ENCODE results near the gene EXT2. TPM values are rescaled to one million over a fixed set of nuclear protein-coding genes. Genes with fewer than 3 reads are reported as not detected.

EXT2 gene
- polyA plus RNA-seq, 1 donor from 2014 or later = 77.5 TPM

GRCh38 chr11:44288133-44288526 is 192.7 kb downstream of the EXT2 start:
- no peaks in the 10 kb centered on the region for H3K9me2 ChIP-seq (ENCODE audit: insufficient read depth, low read length)
- H3K36me3 ChIP-seq (ENCODE audit: insufficient read depth, low read length) = no peaks in the 10 kb centered on the region
- no peak for TF ChIP-seq MXI1 (conservative IDR thresholded peaks at IDR 0.05; ENCODE audit: poor library complexity, severe bottlenecking)
- no peak for TF ChIP-seq RAD21 (conservative IDR thresholded peaks at IDR 0.05)
- no peak for TF ChIP-seq TAF1 (IDR thresholded peaks at IDR 0.05; ENCODE audit: low read depth)
- TF ChIP-seq POLR2AphosphoS5 (IDR thresholded peaks at IDR 0.05) = no peak
- H3F3A ChIP-seq (ENCODE audit: insufficient read depth, low read length, poor library complexity, severe bottlenecking) = no peaks in the 10 kb centered on the region
- no peaks in the 10 kb centered on the region for H4K20me1 ChIP-seq (ENCODE audit: insufficient read depth)
- H3K27me3 ChIP-seq (ENCODE audit: insufficient read depth, low read depth, low read length) = no peaks in the 10 kb centered on the region
- no peak overlapping the region for H3K27ac ChIP-seq (ENCODE audit: low read length)
- no peaks in the 10 kb centered on the region for H3K79me2 ChIP-seq (replicated peaks; ENCODE audit: insufficient read depth, low read length)
- no peak overlapping the region for H3K9ac ChIP-seq (ENCODE audit: low read length)
- no peak overlapping the region for H2AFZ ChIP-seq (ENCODE audit: low read depth, low read length)
- no peak overlapping the region for H3K4me2 ChIP-seq (ENCODE audit: low read length)
- H3K4me3 ChIP-seq (ENCODE audit: low read length) = no peak overlapping the region
- no peaks in the 10 kb centered on the region for H3K9me3 ChIP-seq (ENCODE audit: low read length)

GRCh38 chr11:44290208-44290607 is 194.7 kb downstream of the EXT2 start:
- no peaks in the 10 kb centered on the region for H3K9me2 ChIP-seq (ENCODE audit: insufficient read depth, low read length)
- no peaks in the 10 kb centered on the region for H4K20me1 ChIP-seq (ENCODE audit: insufficient read depth)
- TF ChIP-seq SMC3 (conservative IDR thresholded peaks at IDR 0.05; ENCODE audit: poor library complexity) (no peak), RAD21 (conservative IDR thresholded peaks at IDR 0.05) (no peak), REST (IDR thresholded peaks at IDR 0.05; ENCODE audit: borderline replicate concordance) (no peak), MXI1 (conservative IDR thresholded peaks at IDR 0.05; ENCODE audit: poor library complexity, severe bottlenecking) (no peak), POLR2AphosphoS5 (IDR thresholded peaks at IDR 0.05) (no peak), CTCF (IDR thresholded peaks at IDR 0.05; ENCODE audit: poor library complexity, severe bottlenecking) (no peak), EZH2 (IDR thresholded peaks at IDR 0.05; ENCODE audit: borderline replicate concordance, insufficient read depth, low read length, poor library complexity, severe bottlenecking) (no peak), EP300 (conservative IDR thresholded peaks at IDR 0.05; ENCODE audit: poor library complexity, severe bottlenecking) (no peak), TAF1 (IDR thresholded peaks at IDR 0.05; ENCODE audit: low read depth) (no peak)
- no peak overlapping the region for H3K27ac ChIP-seq (ENCODE audit: low read length)
- no peak overlapping the region for H3K4me3 ChIP-seq (ENCODE audit: low read length)
- no peak overlapping the region for H3K9ac ChIP-seq (ENCODE audit: low read length)
- H3K36me3 ChIP-seq (ENCODE audit: insufficient read depth, low read length) = no peaks in the 10 kb centered on the region
- no peaks in the 10 kb centered on the region for H3F3A ChIP-seq (ENCODE audit: insufficient read depth, low read length, poor library complexity, severe bottlenecking)
- no peaks in the 10 kb centered on the region for H3K79me2 ChIP-seq (replicated peaks; ENCODE audit: insufficient read depth, low read length)
- H3K4me2 ChIP-seq (ENCODE audit: low read length) = no peak overlapping the region
- H3K27me3 ChIP-seq (ENCODE audit: insufficient read depth, low read depth, low read length) = no peaks in the 10 kb centered on the region
- no peak overlapping the region for H2AFZ ChIP-seq (ENCODE audit: low read depth, low read length)
- no peaks in the 10 kb centered on the region for H3K9me3 ChIP-seq (ENCODE audit: low read length)

Other genes starting within 250 kb of the EXT2 start
- 27.0 and 34.7 TPM in 2 replicates for gene ALKBH3, start 214.8 kb upstream of the EXT2 start, polyA plus RNA-seq
- gene C11orf96, start 153.0 kb upstream of the EXT2 start, polyA plus RNA-seq = 49.9 and 53.2 TPM in 2 replicates
- 0.46 TPM in 1 of 2 replicates, not detected in the other for gene ACCSL, start 47.7 kb upstream of the EXT2 start, polyA plus RNA-seq
- not detected in 2 replicates for gene ACCS, start 29.4 kb upstream of the EXT2 start, polyA plus RNA-seq
- gene ALX4, start 214.5 kb downstream of the EXT2 start, polyA plus RNA-seq = not detected in 2 replicates

Measured in neural cell (in vitro differentiated cells).